GM23338 (cell line): Measurements from ENCODE around the gene MAST2. TPM values are rescaled to one million over a fixed set of nuclear protein-coding genes. Genes with fewer than 3 reads are reported as not detected.

Source experiments
- ATAC-seq: fragments of 200-7000 bp; cut with Tn5 transposase; 3 replicates; pipeline ENCODE4 v1.9.1; 2020
- DNase-seq: peaks from one replicate; pipeline ENCODE4 v3.0.0-alpha.2; 2015; ENCODE audit warnings: low spot score
- H2AFZ ChIP-seq: fragments of 200-600 bp; sonication (generic); 2 replicates; pipeline ENCODE4 v1.8.0; 2016; ENCODE audit warnings: antibody characterized with exemption, mild to moderate bottlenecking, moderate library complexity
- H3F3A ChIP-seq: fragments of 200-600 bp; sonication (generic); replicated peaks from 2 replicates; pipeline ENCODE4 v1.8.0; 2017; ENCODE audit warnings: antibody characterized with exemption, mixed run types, low read depth
- H3K27ac ChIP-seq: fragments of 200-600 bp; sonication (generic); 2 replicates; pipeline ENCODE4 v1.6.1; 2016; ENCODE audit warnings: low read depth
- H3K27me3 ChIP-seq: fragments of 200-600 bp; sonication (generic); 2 replicates; pipeline ENCODE4 v1.8.0; 2016; ENCODE audit warnings: mild to moderate bottlenecking, mixed run types, moderate library complexity; ENCODE audit not compliant: insufficient read depth
- H3K36me3 ChIP-seq: fragments of 200-600 bp; sonication (generic); 2 replicates; pipeline ENCODE4 v1.8.0; 2016; ENCODE audit warnings: mild to moderate bottlenecking; ENCODE audit not compliant: insufficient read depth
- H3K4me1 ChIP-seq: fragments of 200-600 bp; sonication (generic); 2 replicates; pipeline ENCODE4 v1.8.0; 2016; ENCODE audit warnings: mild to moderate bottlenecking, moderate library complexity; ENCODE audit not compliant: insufficient read depth
- H3K4me2 ChIP-seq: fragments of 200-600 bp; sonication (generic); 2 replicates; pipeline ENCODE4 v1.7.1; 2017; ENCODE audit warnings: mixed run types
- H3K4me3 ChIP-seq: fragments of 200-600 bp; sonication (generic); 2 replicates; pipeline ENCODE4 v1.6.1; 2016; ENCODE audit warnings: mixed run types
- H3K79me2 ChIP-seq: fragments of 200-600 bp; sonication (generic); replicated peaks from 2 replicates; pipeline ENCODE4 v1.8.0; 2017; ENCODE audit warnings: mild to moderate bottlenecking; ENCODE audit not compliant: insufficient read depth
- H3K9me2 ChIP-seq: fragments of 200-600 bp; sonication (generic); 2 replicates; pipeline ENCODE4 v1.8.0; 2017; ENCODE audit not compliant: insufficient read depth
- H4K20me1 ChIP-seq: fragments of 200-600 bp; sonication (generic); replicated peaks from 2 replicates; pipeline ENCODE4 v1.8.0; 2017; ENCODE audit warnings: mild to moderate bottlenecking; ENCODE audit not compliant: insufficient read depth
- H3K27ac Mint-ChIP-seq: 2 replicates; pipeline ENCODE4 v1.8.0; 2020; ENCODE audit warnings: inconsistent platforms, mild to moderate bottlenecking, moderate library complexity, mixed read lengths
- H3K27me3 Mint-ChIP-seq: 3 replicates; pipeline ENCODE4 v1.8.0; 2022; ENCODE audit warnings: low read depth, mild to moderate bottlenecking, moderate library complexity, mixed read lengths, inconsistent platforms; ENCODE audit not compliant: insufficient read depth, poor library complexity
- H3K36me3 Mint-ChIP-seq: 3 replicates; pipeline ENCODE4 v1.8.0; 2021; ENCODE audit warnings: low read depth, mild to moderate bottlenecking, inconsistent platforms, moderate library complexity, mixed read lengths
- H3K4me1 Mint-ChIP-seq: 3 replicates; pipeline ENCODE4 v1.8.0; 2020; ENCODE audit warnings: mild to moderate bottlenecking, inconsistent platforms, mixed read lengths
- H3K4me3 Mint-ChIP-seq: 3 replicates; pipeline ENCODE4 v1.8.0; 2021; ENCODE audit warnings: moderate library complexity, mild to moderate bottlenecking, inconsistent platforms, mixed read lengths
- H3K9me3 Mint-ChIP-seq: 3 replicates; pipeline ENCODE4 v1.8.0; 2020; ENCODE audit warnings: moderate library complexity, mild to moderate bottlenecking, inconsistent platforms, mixed read lengths
- EZH2 ChIP-seq: fragments of 200-600 bp; sonication (generic); IDR thresholded peaks from one replicate; pipeline ENCODE4 v1.8.0; 2017; ENCODE audit warnings: antibody characterized with exemption, mild to moderate bottlenecking, low read depth; ENCODE audit not compliant: unreplicated experiment
- JUNB ChIP-seq: IDR thresholded peaks from one replicate; pipeline ENCODE4 v1.6.1; 2016; ENCODE audit warnings: antibody characterized with exemption; ENCODE audit not compliant: unreplicated experiment
- NANOG ChIP-seq: IDR thresholded peaks from 2 replicates; pipeline ENCODE4 v1.6.1; 2016; ENCODE audit warnings: antibody characterized with exemption, borderline replicate concordance
- POLR2AphosphoS5 ChIP-seq: IDR thresholded peaks from 2 replicates; pipeline ENCODE4 v1.6.1; 2016; ENCODE audit warnings: antibody characterized with exemption, low read depth
- STAT1 ChIP-seq: IDR thresholded peaks from one replicate; pipeline ENCODE4 v1.6.1; 2016; ENCODE audit warnings: antibody characterized with exemption; ENCODE audit not compliant: unreplicated experiment
- ZNF114 ChIP-seq: fragments of 250-450 bp; sonication (Bioruptor Pico); IDR thresholded peaks from 2 replicates; pipeline ENCODE4 v1.5.0; 2020; ENCODE audit warnings: mild to moderate bottlenecking, moderate library complexity
- polyA plus RNA-seq: library from polyadenylated mRNA; unstranded; fragments of >200 nt; fragmentation: Nextera tagmentation; extraction: Ambion mirVana; gene quantifications from 2 replicates; pipeline ENCODE4 v1.2.1, GENCODE V29; 2016
- total RNA-seq: library from RNA; depleted of rRNA; stranded (reverse); fragments of >200 nt; shearing (Covaris generic); gene quantifications from 2 replicates; pipeline ENCODE4 v1.2.3, GENCODE V29; 2014
- TF ChIP-seq, protein P1 (sequence below): IDR thresholded peaks from 2 replicates; pipeline ENCODE4 v1.6.1; 2016; ENCODE audit warnings: antibody characterized with exemption
- TF ChIP-seq, protein P2 (sequence below): IDR thresholded peaks from one replicate; pipeline ENCODE4 v1.6.1; 2018; ENCODE audit warnings: antibody characterized with exemption; ENCODE audit not compliant: unreplicated experiment
- TF ChIP-seq, protein P3 (sequence below): fragments of 250-450 bp; sonication (Bioruptor Pico); IDR thresholded peaks from 2 replicates; pipeline ENCODE4 v1.5.0; 2020; ENCODE audit warnings: mild to moderate bottlenecking, moderate library complexity

The MAST2 gene
- total and polyA plus RNA-seq, 2 experiments from 2014 or later, result 11.5 to 57.7 TPM

DNA sequence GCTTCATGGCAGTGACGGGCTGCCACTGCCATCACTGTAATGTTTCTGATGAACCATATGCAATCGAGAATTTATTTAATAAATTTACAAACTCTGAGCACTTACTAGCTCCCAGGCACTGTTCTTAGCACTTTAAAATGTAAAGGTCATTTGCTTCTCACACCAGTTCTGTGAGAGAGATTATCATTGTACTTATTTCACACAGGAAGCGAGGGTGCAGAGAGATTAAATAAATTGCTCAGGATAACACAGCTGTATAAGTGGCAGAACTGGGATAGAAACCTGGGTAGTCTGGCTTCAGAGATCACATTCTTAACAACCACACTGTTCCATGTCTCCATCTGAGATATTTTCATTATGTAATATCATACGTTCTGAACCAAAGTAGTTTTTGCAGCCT is 119.9 kb downstream of the MAST2 start (continued):
- TF ChIP-seq EZH2 (no peak), STAT1 (no peak), JUNB (no peak), ZNF114 (CRISPR knock-in tag) (no peak)
- TF ChIP-seq, protein P1, sequence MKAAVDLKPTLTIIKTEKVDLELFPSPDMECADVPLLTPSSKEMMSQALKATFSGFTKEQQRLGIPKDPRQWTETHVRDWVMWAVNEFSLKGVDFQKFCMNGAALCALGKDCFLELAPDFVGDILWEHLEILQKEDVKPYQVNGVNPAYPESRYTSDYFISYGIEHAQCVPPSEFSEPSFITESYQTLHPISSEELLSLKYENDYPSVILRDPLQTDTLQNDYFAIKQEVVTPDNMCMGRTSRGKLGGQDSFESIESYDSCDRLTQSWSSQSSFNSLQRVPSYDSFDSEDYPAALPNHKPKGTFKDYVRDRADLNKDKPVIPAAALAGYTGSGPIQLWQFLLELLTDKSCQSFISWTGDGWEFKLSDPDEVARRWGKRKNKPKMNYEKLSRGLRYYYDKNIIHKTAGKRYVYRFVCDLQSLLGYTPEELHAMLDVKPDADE, result no peak

DNA sequence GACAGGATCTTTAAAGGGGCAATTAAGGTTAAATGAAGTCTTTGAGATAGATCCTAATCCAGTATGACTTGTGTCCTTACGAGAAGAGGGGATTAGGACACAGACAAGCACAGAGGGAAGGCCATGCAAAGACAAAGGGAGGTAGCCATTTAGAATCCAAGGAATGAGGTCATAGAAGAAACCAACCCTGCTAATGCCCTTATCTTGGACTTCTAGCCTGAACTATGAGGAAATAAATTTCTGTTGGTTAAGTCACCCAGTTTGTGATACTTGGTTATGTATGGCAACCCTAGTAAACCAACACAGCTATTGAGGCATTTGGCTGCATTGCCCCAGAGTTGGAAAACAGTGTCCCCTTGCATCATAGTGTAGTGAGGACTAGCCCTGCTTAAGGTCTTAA is 121.3 kb downstream of the MAST2 start:
- no peak overlapping the region; the same call in 2 of the 3 replicates for H3K4me3 Mint-ChIP-seq

More for the DNA sequence above, 121.3 kb downstream of the MAST2 start:
- H3K36me3 ChIP-seq, result no peaks in the 10 kb centered on the region
- H3K27me3 ChIP-seq, result no peaks in the 10 kb centered on the region
- H3K9me3 Mint-ChIP-seq, result peaks cover 5% of the 10 kb centered on the region; the same call in 2 of the 3 replicates
- peaks cover 13% of the 10 kb centered on the region for H3K36me3 Mint-ChIP-seq
- DNase-seq, result no peak
- peak overlapping the region; percentile 22; the same call in 1 of the 2 replicates for H3K27ac Mint-ChIP-seq
- ATAC-seq, result no peak
- H3K79me2 ChIP-seq, result peaks cover 25% of the 10 kb centered on the region
- no peaks in the 10 kb centered on the region for H3K9me2 ChIP-seq
- H2AFZ ChIP-seq, result no peak overlapping the region
- TF ChIP-seq, protein P2, sequence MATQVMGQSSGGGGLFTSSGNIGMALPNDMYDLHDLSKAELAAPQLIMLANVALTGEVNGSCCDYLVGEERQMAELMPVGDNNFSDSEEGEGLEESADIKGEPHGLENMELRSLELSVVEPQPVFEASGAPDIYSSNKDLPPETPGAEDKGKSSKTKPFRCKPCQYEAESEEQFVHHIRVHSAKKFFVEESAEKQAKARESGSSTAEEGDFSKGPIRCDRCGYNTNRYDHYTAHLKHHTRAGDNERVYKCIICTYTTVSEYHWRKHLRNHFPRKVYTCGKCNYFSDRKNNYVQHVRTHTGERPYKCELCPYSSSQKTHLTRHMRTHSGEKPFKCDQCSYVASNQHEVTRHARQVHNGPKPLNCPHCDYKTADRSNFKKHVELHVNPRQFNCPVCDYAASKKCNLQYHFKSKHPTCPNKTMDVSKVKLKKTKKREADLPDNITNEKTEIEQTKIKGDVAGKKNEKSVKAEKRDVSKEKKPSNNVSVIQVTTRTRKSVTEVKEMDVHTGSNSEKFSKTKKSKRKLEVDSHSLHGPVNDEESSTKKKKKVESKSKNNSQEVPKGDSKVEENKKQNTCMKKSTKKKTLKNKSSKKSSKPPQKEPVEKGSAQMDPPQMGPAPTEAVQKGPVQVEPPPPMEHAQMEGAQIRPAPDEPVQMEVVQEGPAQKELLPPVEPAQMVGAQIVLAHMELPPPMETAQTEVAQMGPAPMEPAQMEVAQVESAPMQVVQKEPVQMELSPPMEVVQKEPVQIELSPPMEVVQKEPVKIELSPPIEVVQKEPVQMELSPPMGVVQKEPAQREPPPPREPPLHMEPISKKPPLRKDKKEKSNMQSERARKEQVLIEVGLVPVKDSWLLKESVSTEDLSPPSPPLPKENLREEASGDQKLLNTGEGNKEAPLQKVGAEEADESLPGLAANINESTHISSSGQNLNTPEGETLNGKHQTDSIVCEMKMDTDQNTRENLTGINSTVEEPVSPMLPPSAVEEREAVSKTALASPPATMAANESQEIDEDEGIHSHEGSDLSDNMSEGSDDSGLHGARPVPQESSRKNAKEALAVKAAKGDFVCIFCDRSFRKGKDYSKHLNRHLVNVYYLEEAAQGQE, result no peak
- TF ChIP-seq JUNB, result no peak
- TF ChIP-seq, protein P3, sequence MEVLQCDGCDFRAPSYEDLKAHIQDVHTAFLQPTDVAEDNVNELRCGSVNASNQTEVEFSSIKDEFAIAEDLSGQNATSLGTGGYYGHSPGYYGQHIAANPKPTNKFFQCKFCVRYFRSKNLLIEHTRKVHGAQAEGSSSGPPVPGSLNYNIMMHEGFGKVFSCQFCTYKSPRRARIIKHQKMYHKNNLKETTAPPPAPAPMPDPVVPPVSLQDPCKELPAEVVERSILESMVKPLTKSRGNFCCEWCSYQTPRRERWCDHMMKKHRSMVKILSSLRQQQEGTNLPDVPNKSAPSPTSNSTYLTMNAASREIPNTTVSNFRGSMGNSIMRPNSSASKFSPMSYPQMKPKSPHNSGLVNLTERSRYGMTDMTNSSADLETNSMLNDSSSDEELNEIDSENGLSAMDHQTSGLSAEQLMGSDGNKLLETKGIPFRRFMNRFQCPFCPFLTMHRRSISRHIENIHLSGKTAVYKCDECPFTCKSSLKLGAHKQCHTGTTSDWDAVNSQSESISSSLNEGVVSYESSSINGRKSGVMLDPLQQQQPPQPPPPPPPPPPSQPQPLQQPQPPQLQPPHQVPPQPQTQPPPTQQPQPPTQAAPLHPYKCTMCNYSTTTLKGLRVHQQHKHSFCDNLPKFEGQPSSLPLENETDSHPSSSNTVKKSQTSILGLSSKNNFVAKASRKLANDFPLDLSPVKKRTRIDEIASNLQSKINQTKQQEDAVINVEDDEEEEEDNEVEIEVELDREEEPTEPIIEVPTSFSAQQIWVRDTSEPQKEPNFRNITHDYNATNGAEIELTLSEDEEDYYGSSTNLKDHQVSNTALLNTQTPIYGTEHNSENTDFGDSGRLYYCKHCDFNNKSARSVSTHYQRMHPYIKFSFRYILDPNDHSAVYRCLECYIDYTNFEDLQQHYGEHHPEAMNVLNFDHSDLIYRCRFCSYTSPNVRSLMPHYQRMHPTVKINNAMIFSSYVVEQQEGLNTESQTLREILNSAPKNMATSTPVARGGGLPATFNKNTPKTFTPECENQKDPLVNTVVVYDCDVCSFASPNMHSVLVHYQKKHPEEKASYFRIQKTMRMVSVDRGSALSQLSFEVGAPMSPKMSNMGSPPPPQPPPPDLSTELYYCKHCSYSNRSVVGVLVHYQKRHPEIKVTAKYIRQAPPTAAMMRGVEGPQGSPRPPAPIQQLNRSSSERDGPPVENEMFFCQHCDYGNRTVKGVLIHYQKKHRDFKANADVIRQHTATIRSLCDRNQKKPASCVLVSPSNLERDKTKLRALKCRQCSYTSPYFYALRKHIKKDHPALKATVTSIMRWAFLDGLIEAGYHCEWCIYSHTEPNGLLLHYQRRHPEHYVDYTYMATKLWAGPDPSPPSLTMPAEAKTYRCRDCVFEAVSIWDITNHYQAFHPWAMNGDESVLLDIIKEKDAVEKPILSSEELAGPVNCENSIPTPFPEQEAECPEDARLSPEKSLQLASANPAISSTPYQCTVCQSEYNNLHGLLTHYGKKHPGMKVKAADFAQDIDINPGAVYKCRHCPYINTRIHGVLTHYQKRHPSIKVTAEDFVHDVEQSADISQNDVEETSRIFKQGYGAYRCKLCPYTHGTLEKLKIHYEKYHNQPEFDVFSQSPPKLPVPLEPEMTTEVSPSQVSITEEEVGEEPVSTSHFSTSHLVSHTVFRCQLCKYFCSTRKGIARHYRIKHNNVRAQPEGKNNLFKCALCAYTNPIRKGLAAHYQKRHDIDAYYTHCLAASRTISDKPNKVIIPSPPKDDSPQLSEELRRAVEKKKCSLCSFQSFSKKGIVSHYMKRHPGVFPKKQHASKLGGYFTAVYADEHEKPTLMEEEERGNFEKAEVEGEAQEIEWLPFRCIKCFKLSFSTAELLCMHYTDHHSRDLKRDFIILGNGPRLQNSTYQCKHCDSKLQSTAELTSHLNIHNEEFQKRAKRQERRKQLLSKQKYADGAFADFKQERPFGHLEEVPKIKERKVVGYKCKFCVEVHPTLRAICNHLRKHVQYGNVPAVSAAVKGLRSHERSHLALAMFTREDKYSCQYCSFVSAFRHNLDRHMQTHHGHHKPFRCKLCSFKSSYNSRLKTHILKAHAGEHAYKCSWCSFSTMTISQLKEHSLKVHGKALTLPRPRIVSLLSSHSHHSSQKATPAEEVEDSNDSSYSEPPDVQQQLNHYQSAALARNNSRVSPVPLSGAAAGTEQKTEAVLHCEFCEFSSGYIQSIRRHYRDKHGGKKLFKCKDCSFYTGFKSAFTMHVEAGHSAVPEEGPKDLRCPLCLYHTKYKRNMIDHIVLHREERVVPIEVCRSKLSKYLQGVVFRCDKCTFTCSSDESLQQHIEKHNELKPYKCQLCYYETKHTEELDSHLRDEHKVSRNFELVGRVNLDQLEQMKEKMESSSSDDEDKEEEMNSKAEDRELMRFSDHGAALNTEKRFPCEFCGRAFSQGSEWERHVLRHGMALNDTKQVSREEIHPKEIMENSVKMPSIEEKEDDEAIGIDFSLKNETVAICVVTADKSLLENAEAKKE (CRISPR knock-in tag), result no peak
- no peak for TF ChIP-seq POLR2AphosphoS5
- TF ChIP-seq NANOG, result no peak
- H3K4me1 ChIP-seq, result peaks cover 48% of the 10 kb centered on the region
- H3K27me3 Mint-ChIP-seq, result peaks cover 2% of the 10 kb centered on the region
- H3K27ac ChIP-seq, result no peak overlapping the region
- peak overlapping the region; percentile 78; the same call in 1 of the 2 replicates for H3K4me2 ChIP-seq
- H4K20me1 ChIP-seq, result no peaks in the 10 kb centered on the region
- no peaks in the 10 kb centered on the region for H3F3A ChIP-seq
- peaks cover 51% of the 10 kb centered on the region for H3K4me1 Mint-ChIP-seq
- H3K4me3 ChIP-seq, result no peak overlapping the region
